Stimulated activated CD4-positive, alpha-beta T cell treated with anti-CD3 and anti-CD28 coated beads, TNF-alpha, amount 100 ng/mL, for 48 hours (primary cell): ENCODE measurements around the gene ACTL8.

Source experiments
- DNase-seq, 3 donors: peaks; one replicate each; pipeline ENCODE4 v3.0.0-alpha.2; 2020; ENCODE audit warnings: low read depth in 3 of 3

ACTL8 gene

GRCh38 chr1:17845583-17845982 is 90.5 kb downstream of the ACTL8 start:
- no peak for DNase-seq

GRCh38 chr1:17846341-17846740 is 91.2 kb downstream of the ACTL8 start:
- DNase-seq, result no peak

- DNase-seq, result no peak
Observed at GRCh38 chr1:17847111-17847510, 92.0 kb downstream of the ACTL8 start.

GRCh38 chr1:17849216-17849615 is 94.1 kb downstream of the ACTL8 start:
- no peak for DNase-seq

DNA sequence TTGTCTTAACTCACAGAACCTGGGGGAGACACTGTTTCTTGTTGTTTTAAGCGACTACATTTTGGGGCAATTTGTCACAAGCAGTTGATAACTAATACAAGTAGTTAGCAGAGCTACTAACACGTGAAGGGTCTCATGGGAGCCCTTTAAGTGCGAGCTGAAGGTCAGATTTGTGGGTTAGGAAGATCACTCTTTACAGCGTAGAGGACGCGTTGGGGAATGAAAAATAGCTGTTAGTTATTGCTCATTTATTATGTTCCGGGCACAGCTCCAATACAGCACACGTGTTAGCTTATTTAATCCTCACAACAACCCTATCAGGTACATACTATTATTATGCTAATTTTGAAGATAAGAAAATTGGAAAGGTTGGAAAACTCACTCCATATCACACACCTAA is 95.9 kb downstream of the ACTL8 start:
- DNase-seq, result no peak

DNA sequence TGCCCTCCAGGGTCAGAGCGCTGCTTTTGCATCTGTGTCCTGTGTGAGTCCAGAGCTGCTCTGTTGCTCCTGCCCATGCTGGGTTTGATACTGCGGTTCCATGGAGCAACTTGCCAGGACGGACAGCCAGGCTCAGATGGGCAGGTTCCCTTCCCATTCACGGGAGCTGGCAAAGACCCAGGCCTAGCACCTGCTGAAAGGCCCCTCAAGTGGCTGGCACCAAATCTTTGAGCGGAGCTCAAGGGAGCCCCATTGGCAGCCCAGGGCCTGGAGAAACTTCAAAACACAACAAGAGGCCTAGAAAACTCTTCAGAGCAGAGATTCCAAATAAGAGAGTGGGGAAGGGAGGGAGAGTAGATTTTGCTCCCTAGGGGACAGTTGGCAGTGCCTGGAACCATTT is 97.2 kb downstream of the ACTL8 start:
- no peak for DNase-seq

GRCh38 chr1:17853241-17853935 is 98.3 kb downstream of the ACTL8 start:
- DNase-seq, result no peak

DNA sequence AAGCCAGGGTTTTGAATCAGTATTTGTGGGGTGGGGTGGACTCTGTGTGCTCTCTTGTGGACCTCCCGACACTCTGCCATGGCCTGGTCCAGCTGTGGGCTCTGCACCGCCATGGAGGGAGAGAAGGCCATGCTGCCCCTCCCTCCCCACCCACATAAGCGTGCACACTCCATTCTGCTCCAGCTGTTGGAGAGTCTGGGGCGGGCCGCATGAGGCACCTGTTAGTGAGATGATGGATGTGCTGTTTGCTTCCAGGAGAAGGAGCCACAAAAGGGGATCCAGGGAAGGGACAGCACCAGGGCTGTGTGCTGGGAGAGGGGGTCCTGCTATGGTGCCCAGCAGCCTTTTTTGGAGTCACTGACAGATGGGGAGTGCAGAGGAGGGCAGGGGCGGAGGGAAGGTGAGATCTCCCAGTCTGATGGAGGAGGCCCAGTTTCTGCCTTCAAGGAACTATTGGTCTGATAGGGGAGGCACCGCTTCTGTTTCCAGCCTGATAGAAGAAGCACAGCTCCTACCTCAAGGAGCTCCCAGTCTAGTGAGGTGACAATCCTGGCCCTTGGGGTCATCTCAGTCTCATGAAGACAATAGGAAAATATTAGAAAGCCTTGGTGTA is 101.5 kb downstream of the ACTL8 start:
- no peak for DNase-seq

GRCh38 chr1:17857109-17857499 is 102.0 kb downstream of the ACTL8 start:
- no peak for DNase-seq

- DNase-seq, result no peak
Observed at GRCh38 chr1:17857996-17858395, 102.9 kb downstream of the ACTL8 start.

DNA sequence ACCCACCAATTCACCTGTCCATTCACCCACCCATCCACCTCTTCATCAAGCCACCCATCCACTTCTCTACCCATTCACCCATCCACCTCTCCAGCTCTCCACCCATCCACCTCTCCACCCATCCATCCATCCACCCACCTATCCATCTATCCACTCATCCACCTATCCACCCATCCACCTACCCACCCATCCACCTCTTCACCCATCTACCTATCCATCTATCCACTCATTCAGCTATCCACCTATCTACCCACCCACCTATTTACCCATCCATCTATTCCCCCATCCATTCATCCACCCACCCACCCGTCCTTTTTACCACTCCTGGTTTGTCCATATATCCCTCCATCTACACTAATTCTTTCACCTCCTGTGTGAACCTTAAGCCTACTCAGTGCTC is 105.7 kb downstream of the ACTL8 start:
- DNase-seq, result no peak

DNA sequence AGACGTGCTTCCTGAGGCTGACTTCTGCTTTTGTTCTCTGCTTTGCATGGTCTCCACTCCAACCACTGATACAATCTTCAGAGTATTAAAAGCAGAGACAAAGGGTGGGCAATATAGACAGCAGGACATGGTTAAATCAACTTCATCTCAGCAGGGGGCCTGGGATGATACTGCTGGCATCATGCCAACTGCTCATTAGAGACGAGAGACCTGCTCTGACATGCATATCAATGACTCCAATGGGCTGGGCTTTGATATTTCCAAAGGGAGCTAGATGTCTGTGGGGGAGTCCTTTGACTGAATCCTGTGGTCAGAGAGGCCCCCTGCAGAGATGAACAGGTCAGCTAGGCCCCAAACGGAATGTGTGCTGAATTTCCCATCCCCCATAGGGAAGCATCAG is 106.6 kb downstream of the ACTL8 start:
- DNase-seq, result no peak

GRCh38 chr1:17862121-17862520 is 107.0 kb downstream of the ACTL8 start:
- DNase-seq, result no peak

DNA sequence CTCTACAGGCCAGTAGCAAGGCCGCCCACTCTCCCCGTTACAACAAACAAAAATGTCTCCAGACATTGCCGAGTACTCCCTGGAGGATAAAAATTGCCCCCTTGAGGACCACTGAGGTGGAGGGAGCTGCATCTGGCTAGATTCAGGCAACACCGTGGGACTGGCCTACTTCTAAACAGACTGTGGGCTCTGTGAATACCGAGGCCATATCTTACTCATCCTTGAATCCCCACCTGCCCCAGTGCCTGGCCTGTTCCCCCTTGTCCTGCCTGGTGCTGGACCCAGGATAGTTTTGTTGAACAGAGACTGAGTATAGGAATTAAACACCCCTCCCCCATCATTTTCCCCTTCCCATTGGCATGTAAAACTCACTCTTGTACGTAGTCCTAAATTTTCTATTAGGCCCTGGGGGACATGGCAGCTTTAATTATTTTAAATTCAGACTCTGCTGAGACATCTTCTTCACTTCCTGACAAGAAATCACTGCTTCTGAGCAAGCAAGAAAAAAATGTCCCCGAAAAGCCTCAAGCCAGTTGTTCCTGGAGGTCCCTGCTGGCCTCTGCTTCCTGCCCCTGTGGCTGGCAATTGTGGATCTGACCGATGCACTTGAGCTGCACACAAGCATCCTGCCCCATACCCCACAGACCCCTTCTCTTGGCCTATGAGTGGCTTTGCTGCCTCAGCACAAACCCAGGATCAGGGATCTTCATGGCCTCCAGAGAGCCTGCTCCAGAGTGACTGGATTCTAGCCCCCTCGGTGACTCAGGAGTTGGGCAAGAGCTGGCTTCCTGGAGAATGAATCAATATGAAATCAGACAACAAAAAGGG is 111.0 kb downstream of the ACTL8 start:
- no peak for DNase-seq

DNA sequence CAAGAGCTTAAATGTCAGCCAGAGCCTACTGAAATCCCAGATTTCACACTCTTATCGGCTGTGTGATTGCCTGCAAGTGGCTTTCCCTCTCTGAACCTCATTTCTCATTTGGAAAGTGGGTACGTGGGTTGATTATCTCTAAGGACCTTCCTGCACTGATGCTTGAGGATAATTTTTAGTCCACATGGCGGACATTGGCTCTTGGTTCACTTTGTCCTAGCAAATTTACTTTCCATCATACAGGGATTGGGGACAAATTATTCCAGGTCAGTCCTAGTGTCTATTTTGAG is 111.6 kb downstream of the ACTL8 start:
- DNase-seq, result no peak

- no peak for DNase-seq
Observed at GRCh38 chr1:17867470-17867869, 112.3 kb downstream of the ACTL8 start.

GRCh38 chr1:17869815-17870214 is 114.7 kb downstream of the ACTL8 start:
- no peak for DNase-seq

GRCh38 chr1:17870679-17871078 is 115.5 kb downstream of the ACTL8 start:
- DNase-seq, result no peak

DNA sequence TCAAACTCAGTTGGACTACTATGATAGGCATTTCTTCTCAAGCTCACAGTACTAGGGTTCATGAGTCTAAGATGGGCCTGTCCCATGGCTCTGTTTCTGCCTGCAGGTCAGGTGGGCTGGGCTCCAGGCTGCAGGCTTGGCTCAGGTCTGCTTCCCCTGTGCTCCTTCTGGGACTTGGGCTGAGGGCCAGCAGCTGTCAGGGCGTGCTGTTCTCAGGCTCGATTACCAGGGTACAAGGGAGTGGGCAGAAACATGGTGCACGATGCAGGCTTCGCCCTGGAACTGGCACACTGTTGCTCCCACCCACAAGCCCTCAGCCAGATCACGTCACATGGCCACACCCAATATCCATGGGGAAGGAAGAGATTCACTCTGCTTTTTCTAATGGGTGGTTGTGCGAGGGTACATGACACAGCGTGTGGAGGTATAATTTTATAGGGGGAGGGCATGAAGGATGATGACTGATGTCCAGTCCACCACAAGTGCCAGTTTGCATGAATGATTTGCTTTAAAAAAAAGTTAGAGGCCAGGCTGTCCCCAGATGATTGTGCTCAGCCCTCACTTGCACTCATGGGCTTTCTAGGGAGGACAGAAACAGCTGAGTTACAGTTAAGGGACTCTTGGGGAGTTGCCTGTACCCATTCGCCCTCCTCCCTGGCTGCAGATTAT is 118.0 kb downstream of the ACTL8 start:
- no peak for DNase-seq

DNA sequence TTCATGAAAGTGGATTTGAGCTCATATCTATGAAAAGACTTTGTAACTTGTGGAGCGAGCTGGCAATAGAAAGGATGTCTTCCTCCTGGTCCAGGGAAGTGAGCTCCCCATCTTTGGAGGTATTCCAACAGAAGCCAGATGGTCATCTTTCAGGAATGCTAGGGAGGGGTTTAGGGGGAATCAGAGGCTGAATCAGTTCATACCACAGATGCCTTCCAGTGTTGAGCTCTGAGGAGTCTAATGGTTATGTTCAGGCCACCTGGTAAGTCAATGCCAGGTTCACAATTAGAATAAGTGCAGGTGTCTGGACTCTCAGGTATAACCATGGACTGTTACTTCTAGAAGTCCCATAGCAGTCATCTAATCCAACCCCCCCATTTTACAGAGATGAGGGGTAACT is 119.1 kb downstream of the ACTL8 start:
- DNase-seq, result no peak

- DNase-seq, result no peak
Observed at GRCh38 chr1:17874710-17875109, 119.6 kb downstream of the ACTL8 start.

DNA sequence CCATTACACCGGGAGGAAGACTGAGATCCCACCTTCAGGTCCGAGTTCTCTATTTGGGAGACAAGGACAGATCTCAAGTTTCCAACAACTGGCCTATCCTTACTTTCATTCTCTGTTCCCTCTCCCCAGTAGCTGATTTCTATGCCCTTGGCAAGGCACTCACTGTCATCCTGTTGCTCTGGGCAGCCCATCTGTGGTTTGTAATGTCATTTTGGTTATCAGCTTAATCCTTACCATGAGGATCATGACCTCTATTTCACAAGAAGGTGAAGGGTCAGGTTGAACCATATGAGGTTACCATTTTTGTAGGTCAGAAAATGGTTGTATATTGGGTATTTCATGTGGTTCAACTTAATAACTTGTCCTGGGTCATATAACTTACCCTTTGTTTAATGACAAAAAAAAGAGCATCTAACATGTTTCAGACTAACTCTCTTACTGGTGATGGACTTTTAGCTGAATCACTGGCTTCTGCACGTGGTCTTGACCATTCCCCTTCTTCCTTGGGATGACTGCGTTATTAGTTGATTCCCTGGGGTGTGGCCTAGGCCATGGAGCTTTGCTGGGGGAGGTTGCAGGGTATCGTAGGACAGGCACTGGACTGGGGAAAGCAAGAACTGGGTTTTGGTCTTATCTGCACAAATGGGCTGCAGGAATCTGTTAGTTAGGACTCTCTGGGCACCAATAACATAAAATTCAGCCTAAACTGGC is 120.2 kb downstream of the ACTL8 start:
- DNase-seq, result no peak
